ENCODE measurements around the gene PIP4K2C.
A peak's percentile ranks its signal among the peaks of the same experiment; 100 is the strongest.

The PIP4K2C gene

DNA sequence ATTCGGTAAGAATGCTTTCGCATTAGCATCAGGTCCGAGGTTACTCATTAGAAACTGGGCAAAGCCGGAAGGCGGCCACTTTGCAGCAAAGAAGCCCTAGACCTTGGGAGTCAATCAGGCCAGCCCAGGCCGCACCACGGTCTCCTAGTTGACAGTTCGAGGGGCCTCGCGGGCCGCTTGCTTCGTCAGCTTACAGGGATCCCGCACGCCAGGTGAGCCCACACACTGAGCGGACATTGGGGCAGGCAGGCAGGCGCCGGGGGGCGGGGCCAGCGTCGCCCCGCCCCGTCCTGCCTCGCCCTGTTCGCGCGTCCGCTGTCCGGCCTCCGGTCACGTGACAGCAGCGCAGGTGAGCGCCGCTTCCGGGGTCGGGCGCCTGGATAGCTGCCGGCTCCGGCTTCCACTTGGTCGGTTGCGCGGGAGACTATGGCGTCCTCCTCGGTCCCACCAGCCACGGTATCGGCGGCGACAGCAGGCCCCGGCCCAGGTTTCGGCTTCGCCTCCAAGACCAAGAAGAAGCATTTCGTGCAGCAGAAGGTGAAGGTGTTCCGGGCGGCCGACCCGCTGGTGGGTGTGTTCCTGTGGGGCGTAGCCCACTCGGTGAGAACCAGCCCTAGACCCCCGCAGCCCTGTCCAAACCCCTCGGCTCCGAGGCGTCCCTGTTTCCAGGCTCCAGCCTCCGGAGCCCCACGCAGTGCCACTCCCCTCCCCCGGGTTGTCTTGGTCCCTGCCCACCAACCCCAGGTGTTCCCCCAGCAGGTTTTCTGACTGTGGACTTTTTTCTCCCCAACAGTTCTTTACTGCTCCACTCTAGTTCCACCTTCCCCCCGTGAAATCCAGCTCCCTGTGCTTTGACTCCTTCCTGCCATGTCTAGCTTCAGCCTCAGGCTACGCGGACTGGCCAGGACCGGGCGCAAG lies at the start of gene PIP4K2C:
Gene PIP4K2C (plus strand): TSS at position 329 of the 918 bp plus-strand sequence. CDS start 98 bp downstream, at position 427.
- DNase-seq: peak; percentile 84

DNA sequence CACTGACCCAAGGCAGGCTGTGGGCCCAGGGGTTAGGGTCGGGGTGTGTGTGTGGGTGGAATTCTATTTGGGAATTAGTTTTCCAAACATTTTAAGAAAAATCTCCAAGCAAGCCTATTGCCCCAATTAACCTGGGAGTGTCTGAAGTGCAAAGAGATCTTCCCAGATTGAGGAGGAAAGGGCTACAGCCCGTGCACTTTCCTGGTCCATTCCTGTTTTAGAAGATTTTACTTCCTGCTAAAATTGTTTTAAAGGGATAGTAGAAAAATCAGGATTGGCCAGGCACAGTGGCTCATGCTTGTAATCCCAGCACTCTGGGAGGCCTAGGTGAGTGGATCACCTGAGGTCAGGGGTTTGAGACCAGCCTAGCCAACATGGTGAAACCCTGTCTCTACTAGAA lies 49.3 kb upstream of the PIP4K2C start:
- no peak for DNase-seq

DNA sequence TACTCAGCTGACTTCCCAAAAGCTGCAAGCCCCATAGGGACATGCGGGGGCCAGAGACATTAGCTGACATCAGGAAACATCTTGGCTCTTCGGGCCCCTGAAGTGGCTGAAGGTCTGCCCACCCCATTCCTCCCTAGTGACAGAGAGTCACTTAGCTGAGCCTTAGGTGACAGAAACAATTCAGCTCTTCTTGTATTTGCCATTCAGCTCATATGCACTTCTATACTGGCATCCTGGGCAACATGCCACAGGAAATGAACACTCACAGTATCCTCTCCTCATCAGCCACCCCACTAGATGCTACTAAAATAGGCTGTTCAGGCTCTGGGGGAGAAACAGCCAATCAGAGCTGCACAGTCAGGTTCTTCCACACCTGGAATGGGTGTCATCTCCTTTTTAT lies 47.4 kb upstream of the PIP4K2C start:
- DNase-seq: no peak

DNA sequence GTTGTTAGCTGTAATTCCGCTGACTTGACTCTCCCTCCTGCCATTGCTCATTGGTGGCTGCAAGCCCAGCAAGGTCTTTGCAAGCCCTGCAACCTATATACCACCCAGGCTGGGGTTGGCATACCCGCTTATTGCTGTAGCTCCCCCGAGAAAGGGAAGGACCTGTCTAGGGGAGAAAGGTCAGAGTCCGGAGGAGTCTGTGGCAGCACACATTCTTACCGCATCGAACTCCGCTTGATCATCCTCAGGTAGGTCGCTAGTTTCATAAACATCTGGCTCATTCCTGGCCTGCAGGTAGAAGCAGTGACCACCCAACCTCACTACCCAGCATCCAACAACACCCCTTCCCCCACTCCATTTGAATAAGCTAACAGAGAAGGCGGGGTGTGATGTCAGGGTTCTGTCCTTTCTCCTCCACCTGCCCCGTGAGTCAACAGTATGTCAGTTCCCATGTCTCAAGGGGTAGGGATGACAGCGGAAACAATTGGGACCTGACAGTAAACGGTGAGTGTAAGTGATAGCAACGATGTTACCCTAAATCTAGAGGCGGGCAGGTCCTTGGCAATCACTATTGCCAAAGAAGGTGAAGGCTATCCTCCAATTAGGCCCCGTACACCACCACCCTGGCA lies 45.1 kb upstream of the PIP4K2C start:
- no peak for DNase-seq

DNA sequence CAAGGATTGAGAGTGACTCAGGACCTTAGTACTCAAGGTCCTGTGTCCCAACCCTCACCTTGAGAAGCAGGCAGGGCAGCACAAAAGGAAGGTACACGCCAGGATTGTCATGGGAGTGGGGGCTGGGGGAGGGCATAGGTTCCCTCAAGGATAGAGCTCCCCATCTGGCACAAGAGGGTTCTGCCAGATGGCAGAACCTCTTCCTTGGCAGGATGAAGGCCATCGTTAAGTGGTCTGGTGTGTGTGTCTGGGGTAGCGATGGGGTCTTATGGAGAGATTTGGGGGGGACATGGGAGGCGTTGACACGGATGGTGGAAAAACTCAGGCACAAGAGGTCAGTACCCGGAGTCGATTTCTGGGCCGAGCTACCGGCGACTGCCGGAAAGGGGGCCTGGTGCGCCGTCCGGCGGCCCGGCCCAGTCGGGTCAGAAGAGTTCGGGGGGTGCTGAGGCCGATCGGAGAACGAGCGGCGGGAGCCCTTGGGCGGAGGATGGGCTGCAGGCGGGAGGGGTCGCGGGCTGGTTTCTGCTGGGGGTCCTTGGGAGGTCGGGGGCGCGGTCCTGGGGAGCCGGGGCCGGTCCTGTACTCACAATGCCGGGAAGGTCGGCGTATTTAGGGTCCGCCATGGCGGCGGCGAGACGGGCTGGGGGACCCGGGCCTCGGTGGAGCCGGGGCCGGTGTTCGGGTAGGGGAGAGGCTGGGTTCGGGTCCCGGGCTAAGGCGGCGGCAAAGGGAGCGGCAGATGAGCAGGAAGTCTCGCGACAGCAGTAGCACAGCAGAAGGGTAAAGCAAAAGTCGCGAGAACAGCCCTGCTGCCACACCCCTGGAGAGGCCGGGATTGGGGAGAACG lies 44.3 kb upstream of the PIP4K2C start, which contains the start of gene DCTN2:
Gene DCTN2 (minus strand): TSS at position 755 of the 850 bp plus-strand sequence. CDS start 129 bp downstream, at position 626.
- DNase-seq: peak; percentile 97

DNA sequence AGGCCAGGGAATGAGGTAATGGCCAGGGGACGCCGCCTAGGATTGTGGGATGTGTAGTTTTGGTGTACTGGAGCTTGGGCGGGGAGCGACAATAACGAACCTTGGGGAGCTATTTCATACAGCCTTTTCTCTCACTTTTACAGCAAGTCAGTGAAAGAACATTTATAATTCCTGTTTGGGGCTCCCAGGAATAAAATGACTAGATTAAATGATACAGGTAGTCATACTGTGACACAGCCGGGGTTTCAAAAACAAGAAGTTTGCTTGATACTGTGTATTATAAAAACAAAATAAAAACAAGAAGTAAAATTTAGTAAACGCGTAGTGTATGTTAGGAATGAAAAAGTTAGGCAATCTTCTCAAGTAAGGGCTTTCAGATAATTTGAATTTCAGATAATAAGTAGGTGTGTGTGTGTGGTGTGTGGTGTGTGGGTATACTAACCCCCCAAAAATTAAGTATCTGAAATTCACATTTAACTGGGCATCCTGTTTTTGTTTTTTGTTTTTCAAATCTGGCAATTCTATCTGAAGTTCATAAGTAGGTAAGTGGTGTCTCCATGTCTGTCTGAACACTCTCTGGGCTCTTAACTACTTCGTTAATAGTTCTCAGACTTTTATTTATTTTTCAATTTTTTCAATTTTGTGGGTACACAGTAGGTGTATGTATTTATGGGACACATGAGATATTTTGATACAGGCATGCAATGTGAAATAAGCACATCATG lies 43.5 kb upstream of the PIP4K2C start:
- no peak for DNase-seq

DNA sequence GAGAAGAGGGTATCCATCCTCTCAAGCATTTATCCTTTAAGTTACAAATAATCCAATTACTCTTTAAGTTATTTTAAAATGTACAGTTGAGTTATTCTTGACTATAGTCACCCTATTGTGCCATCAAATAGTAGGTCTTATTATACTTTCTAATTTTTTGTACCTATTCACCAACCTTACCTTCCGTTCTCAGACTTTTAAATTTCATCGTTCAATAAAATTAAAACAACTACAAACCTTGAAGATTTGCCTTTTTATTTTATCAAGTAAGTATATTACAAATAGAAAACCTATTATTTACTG lies 43.0 kb upstream of the PIP4K2C start:
- no peak for DNase-seq

DNA sequence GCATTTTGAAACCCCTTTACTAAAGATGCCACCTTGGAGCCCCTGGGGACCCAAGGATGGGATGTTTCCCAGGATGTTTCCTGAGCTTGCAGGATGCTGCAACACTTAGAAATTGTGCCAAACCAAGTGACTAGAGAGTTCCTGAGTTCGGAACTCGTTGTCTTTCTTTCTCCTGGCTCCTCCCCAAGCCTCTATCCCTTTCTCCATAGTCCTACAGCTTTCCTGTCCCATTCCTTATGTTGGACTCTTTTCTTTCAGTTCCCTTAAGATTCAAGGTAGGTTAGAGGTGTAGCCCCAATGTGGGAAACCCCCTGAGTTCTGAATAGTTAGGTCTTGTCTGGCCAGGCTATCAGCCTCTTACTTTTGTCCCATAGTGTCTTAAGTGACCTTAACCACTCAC lies 42.5 kb upstream of the PIP4K2C start:
- no peak for DNase-seq

DNA sequence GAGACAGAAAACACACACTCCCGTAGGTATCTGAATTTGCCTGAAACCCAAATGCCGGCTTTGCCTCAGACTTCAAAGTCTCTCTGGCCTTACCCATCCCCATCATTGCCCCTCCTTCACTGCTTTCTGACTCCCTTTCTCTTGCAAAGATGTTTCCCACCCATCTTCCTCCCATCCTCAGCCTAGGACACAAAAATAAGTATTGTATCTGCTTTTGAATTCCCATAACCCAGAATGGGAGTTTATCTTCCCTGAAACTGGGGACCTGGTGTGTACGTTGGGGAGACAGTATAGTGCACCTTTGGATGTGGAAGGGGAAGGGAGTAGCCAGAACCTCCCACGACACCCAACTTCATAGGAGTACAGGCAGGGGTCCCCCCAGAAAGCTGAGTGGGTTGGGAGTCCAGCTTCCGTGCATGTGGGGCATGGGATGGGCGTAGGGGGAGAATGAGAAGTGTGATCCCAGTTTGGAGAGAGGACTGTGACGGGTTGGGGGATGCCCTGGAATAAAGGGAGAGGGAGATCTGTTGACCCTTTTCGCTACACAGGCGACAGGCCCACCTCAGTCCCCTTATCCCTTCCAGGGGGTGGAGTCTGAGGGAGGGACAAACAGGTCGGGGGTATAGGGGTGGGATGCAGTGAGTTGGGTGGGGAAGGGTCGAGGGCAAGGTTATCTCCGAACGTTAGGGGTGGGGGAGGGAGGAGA lies 41.6 kb upstream of the PIP4K2C start:
- no peak for DNase-seq

GRCh38 chr12:57549909-57550640 lies 40.9 kb upstream of the PIP4K2C start, which contains the start of gene KIF5A:
Gene KIF5A, plus strand, starts transcription at chr12:57550044. Its CDS starts 228 bp downstream, at chr12:57550272.
- peak; percentile 41 for DNase-seq

DNA sequence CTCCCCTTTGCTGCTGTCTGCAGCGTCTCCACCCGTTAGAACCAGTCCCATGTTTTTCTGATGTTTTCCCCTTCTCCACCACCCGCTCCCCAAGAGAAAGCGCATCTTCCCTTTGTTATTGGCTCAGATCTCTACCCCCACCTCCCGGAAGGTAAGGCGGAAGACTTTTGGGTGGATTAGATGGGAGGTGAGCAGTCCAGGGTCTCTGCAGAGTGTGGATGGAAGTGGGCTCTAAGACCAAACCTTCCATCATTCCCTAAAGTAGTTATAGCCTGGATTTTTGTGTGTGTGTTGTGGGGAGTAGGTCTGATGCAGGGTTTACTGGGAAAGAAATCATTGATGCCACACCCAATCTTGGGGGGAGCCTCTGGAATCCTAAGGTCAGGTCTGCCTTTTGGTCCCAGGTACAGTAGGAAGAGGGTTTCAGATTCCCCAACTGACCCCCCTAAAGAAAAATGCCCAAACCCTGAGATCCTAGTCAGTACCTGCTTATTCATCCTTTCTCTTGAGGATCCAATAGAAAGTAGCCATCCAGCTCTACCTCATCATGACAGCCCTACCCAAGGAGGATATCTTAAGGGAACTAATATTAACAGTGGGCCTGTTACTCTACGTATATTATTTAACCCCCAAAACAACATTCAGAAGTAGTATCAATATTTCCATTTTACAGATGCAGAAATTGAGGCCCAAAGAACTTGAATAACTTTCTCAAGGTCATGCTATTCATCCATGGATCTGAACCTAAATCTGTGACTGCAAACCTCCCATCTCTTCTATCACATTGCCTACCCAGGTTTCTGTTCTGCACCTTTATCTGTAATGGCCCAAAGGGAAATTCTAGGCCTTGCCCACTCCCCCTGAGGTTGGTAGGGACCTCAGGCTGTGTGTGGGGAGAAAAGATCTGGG lies 40.1 kb upstream of the PIP4K2C start:
- no peak for DNase-seq

GRCh38 chr12:57551637-57552305 lies 39.2 kb upstream of the PIP4K2C start:
- no peak for DNase-seq

DNA sequence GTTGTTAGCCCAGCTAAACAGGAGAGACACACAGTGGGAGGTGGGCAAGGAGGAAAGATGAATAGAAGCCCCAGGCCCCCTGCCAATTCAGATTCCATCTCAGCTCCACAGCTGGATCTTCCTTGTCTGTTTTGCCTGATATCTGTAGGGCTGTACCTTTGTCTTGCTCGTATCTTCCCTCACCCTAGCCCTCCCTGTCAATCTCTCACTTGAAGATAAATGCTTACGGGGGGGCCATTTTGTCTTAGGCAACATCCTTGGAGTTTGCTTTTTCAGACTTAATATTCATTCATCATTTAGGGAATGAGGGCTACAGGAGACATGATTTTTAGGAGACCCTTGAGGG lies 38.7 kb upstream of the PIP4K2C start:
- no peak for DNase-seq

- no peak for DNase-seq
Observed at GRCh38 chr12:57552835-57553313, 38.1 kb upstream of the PIP4K2C start.

- no peak for DNase-seq
Observed at GRCh38 chr12:57553343-57554202, 37.4 kb upstream of the PIP4K2C start.

DNA sequence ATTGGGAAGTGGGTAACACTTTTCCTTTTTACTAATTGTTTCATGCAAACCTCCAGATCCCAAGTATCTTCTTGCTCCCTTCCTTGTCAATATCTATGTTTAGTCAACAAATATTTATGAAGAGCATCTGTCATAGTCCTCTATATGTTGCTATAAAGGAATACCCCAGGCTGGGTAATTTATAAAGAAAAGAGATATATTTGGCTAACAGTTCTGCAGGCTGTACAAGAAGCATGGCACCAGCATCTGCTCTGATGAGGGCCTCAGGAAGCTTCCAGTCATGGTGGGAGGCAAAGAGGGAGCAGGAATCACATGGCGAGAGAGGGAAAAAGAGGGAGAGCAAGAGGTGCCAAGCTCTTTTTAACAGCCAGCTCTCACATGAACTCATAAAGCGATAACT lies 36.5 kb upstream of the PIP4K2C start:
- DNase-seq: no peak

DNA sequence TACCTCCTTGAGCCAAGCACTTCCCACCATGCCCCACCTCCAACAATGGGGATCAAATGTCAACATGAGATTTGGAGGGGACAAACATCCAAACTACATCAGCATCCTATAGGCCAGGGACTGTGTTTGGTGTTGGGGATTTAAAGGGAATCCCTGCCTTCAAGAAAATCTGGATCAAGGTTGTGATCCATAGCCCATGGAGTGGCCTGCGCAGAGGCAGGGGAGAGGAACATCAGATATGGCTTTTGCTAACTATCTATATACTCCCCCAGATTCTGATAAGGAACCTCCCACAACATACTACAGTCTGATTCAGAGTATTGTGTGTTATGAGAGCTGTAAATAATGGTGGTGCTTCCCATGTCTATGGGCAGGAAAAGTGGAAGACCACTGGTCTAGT lies 36.1 kb upstream of the PIP4K2C start:
- DNase-seq: no peak

- DNase-seq: no peak
Observed at GRCh38 chr12:57558864-57559263, 32.1 kb upstream of the PIP4K2C start.

Data from CD4-positive, alpha-beta T cell treated with Interleukin-15 for 1 hour (primary cell).